IMR-90 (cell line): Measurements from ENCODE around the gene HCK. TPM values are rescaled to one million over a fixed set of nuclear protein-coding genes. Genes with fewer than 3 reads are reported as not detected.
"Not testable (repeated sequence)": the region's sequence is repeated elsewhere in the genome, so short reads cannot be mapped to it uniquely, and the experiment has no call there.

ENCODE experiments used
- ATAC-seq: fragments of 200-7000 bp; cut with Tn5 transposase; 2 replicates; pipeline ENCODE4 v1.9.1; 2020; ENCODE audit warnings: low read depth, mild to moderate bottlenecking, moderate library complexity
- BruUV-seq: library from RNA; stranded (reverse); fragments of 400-500 nt; replicated peaks from 2 replicates; lab custom pipeline; 2021; lab: Mats Ljungman, UMichigan
- CTCF ChIA-PET: fragments of 300-600 bp; formaldehyde crosslinking; extraction: SDS; loops from one replicate; lab custom pipeline; 2021; ENCODE audit warnings: antibody characterized with exemption; lab: Yijun Ruan, JAX
- POLR2A ChIA-PET: fragments of 300-600 bp; sonication (Branson Sonifier 250); formaldehyde crosslinking; loops from one replicate; lab custom pipeline; 2022; ENCODE audit warnings: antibody characterized with exemption; ENCODE audit not compliant: unreplicated experiment; lab: Charles Lee
- DNase-seq: peaks from one replicate; pipeline ENCODE4 v3.0.0; 2013
- H2AFZ ChIP-seq: replicated peaks from 2 replicates; pipeline ENCODE3; 2013; ENCODE audit warnings: low read length, mild to moderate bottlenecking; ENCODE audit not compliant: poor library complexity
- H2AK5ac ChIP-seq: 2 replicates; pipeline ENCODE4 v1.6.1; 2013; ENCODE audit warnings: low read depth, low read length, inconsistent platforms
- H2AK9ac ChIP-seq: replicated peaks from 2 replicates; pipeline ENCODE3; 2013; ENCODE audit warnings: mild to moderate bottlenecking, low read depth, low read length, moderate library complexity; ENCODE audit not compliant: poor library complexity
- H2BK120ac ChIP-seq: 2 replicates; pipeline ENCODE4 v1.6.1; 2013; ENCODE audit warnings: low read depth, low read length, inconsistent platforms
- H2BK15ac ChIP-seq: 3 replicates; pipeline ENCODE4 v1.6.1; 2013; ENCODE audit warnings: low read depth, low read length, inconsistent platforms
- H2BK20ac ChIP-seq: 2 replicates; pipeline ENCODE4 v1.6.1; 2013; ENCODE audit warnings: low read depth, mild to moderate bottlenecking, inconsistent platforms, low read length, moderate library complexity
- H2BK5ac ChIP-seq: 2 replicates; pipeline ENCODE4 v1.6.1; 2013; ENCODE audit warnings: mild to moderate bottlenecking, low read depth, low read length, inconsistent platforms; ENCODE audit not compliant: poor library complexity, severe bottlenecking
- H3K14ac ChIP-seq: replicated peaks from 2 replicates; pipeline ENCODE4 v1.6.1; 2013; ENCODE audit warnings: low read depth, low read length, inconsistent platforms
- H3K18ac ChIP-seq: 2 replicates; pipeline ENCODE4 v1.6.1; 2013; ENCODE audit warnings: low read depth, low read length, control low read depth
- H3K23ac ChIP-seq: 2 replicates; pipeline ENCODE4 v1.6.1; 2013; ENCODE audit warnings: low read depth, low read length, inconsistent platforms
- H3K27ac ChIP-seq: 2 replicates; pipeline ENCODE4 v1.5.1; 2013; ENCODE audit warnings: mild to moderate bottlenecking, control low read depth, low read length; ENCODE audit not compliant: insufficient read depth
- H3K27me3 ChIP-seq: 2 replicates; pipeline ENCODE4 v1.6.1; 2013; ENCODE audit warnings: low read length; ENCODE audit not compliant: control insufficient read depth, insufficient read depth
- H3K36me3 ChIP-seq: 2 replicates; pipeline ENCODE4 v1.6.1; 2013; ENCODE audit warnings: low read length, mixed read lengths; ENCODE audit not compliant: control insufficient read depth, insufficient read depth
- H3K4ac ChIP-seq: 2 replicates; pipeline ENCODE4 v1.6.1; 2013; ENCODE audit warnings: low read depth, low read length, inconsistent platforms
- H3K4me1 ChIP-seq: 2 replicates; pipeline ENCODE4 v1.6.1; 2013; ENCODE audit warnings: low read length, mixed read lengths; ENCODE audit not compliant: control insufficient read depth, insufficient read depth
- H3K4me2 ChIP-seq: 2 replicates; pipeline ENCODE4 v1.6.1; 2013; ENCODE audit warnings: low read depth, mild to moderate bottlenecking, control low read depth, low read length, moderate library complexity
- H3K4me3 ChIP-seq: 2 replicates; pipeline ENCODE4 v1.5.1; 2013; ENCODE audit warnings: low read depth, mild to moderate bottlenecking, control low read depth, low read length, moderate library complexity; ENCODE audit not compliant: insufficient read depth
- H3K56ac ChIP-seq: 2 replicates; pipeline ENCODE4 v1.6.1; 2013; ENCODE audit warnings: low read length, inconsistent platforms; ENCODE audit not compliant: insufficient read depth; ENCODE audit errors: extremely low read depth
- H3K79me1 ChIP-seq, 2 experiments: 2 replicates each; pipeline ENCODE4 v1.6.1; 2013; ENCODE audit warnings: low read length in 2 of 2, inconsistent platforms in 1 of 2, low read depth in 1 of 2
- H3K9ac ChIP-seq: 2 replicates; pipeline ENCODE4 v1.6.1; 2013; ENCODE audit warnings: low read depth, low read length, control low read depth
- H3K9me1 ChIP-seq: 2 replicates; pipeline ENCODE4 v1.6.1; 2013; ENCODE audit warnings: low read length, inconsistent platforms; ENCODE audit not compliant: insufficient read depth
- H3K9me3 ChIP-seq: 2 replicates; pipeline ENCODE4 v1.6.1; 2013; ENCODE audit warnings: low read length; ENCODE audit not compliant: control insufficient read depth, insufficient read depth
- H4K20me1 ChIP-seq: 2 replicates; pipeline ENCODE4 v1.6.1; 2013; ENCODE audit warnings: low read length, inconsistent platforms; ENCODE audit not compliant: insufficient read depth
- H4K5ac ChIP-seq: 2 replicates; pipeline ENCODE4 v1.6.1; 2013; ENCODE audit warnings: mild to moderate bottlenecking, low read depth, low read length, control low read depth
- H4K8ac ChIP-seq, 2 experiments: 2 replicates each; pipeline ENCODE4 v1.6.1; 2013; ENCODE audit warnings: low read depth in 2 of 2, low read length in 2 of 2, control low read depth in 1 of 2, inconsistent platforms in 1 of 2
- H4K91ac ChIP-seq: 2 replicates; pipeline ENCODE4 v1.6.1; 2013; ENCODE audit warnings: low read depth, low read length, inconsistent platforms; ENCODE audit not compliant: insufficient read depth
- MAFK ChIP-seq: IDR thresholded peaks from 2 replicates; pipeline ENCODE4 v1.6.1; 2012; ENCODE audit warnings: low read depth, low read length, improper control_type of control experiment
- POLR2A ChIP-seq: IDR thresholded peaks from 2 replicates; pipeline ENCODE4 v1.6.1; 2012; ENCODE audit warnings: mild to moderate bottlenecking, low read depth, low read length
- WGBS, 2 experiments: methylation state at CpG; one replicate each; pipeline versions ENCODE4 v1.1.5 to v1.1.7; 2013; ENCODE audit warnings: missing lambda C conversion rate in 2 of 2; ENCODE audit not compliant: insufficient read length in 1 of 2; ENCODE audit errors: extremely low coverage in 2 of 2; 5-methylcytosine and 5-hydroxymethylcytosine counted together
- dilution Hi-C: fragments of 300-500 bp; cut with HindIII; formaldehyde crosslinking; loops from one replicate; pipeline ENCODE4 v1.14.3; 2018; ENCODE audit warnings: low sequenced_read_pairs; ENCODE audit not compliant: unreplicated experiment
- in situ Hi-C: fragments of 300-500 bp; cut with MboI; formaldehyde crosslinking; loops from 3 replicates; pipeline ENCODE4 v1.14.3; 2019; ENCODE audit warnings: low sequenced_read_pairs, inconsistent platforms, mixed read lengths
- intact Hi-C: fragments of 100-400 bp; cut with micrococcal nuclease; formaldehyde crosslinking; loops from 2 replicates; pipeline ENCODE4 v1.10.0; 2022
- polyA plus RNA-seq, 3 experiments: library from polyadenylated mRNA; depleted of rRNA; stranded (reverse); fragments of >200 nt; gene quantifications; 2 replicates each; pipeline ENCODE4 v1.2.3, GENCODE V29; 2012; ENCODE audit warnings: low replicate concordance in 1 of 3
- total RNA-seq: library from RNA; depleted of rRNA; stranded (reverse); fragments of >200 nt; gene quantifications from 2 replicates; pipeline ENCODE4 v1.2.3, GENCODE V29; 2012

The HCK gene
- total and polyA plus RNA-seq, 2 of the 4 experiments (the other 2 are of a cell fraction): not detected

DNA sequence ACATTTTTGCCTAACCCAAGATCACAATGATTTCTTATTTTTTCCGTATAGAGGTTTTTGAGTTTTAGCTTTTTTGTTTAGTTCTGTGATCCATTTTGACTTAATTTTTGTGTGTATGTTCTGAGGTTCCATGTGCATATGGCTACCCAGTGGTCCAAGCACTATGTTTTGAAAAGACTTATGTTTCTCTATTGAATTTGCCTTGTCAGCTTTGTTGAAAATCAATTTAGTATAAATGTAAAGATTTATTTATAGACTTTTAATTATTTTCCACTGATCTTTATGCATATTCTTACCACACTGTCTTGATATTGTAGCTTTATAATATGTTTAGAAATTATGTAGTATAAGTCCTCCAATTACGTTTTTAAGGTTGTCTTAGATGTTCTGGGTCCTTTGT, 67.7 kb downstream of the HCK start:
- H2BK120ac ChIP-seq: no peak overlapping the region
- peaks cover 16 to 55% of the 10 kb centered on the region in 2 experiments for H3K79me1 ChIP-seq
- H2AK9ac ChIP-seq: no peak overlapping the region
- H3K9ac ChIP-seq: no peak overlapping the region
- H4K5ac ChIP-seq: no peak overlapping the region
- no peak overlapping the region for H3K4me3 ChIP-seq
- no peak overlapping the region for H3K14ac ChIP-seq
- no peaks in the 10 kb centered on the region; the same call in 1 of the 2 replicates for H3K4me1 ChIP-seq
- TF ChIP-seq MAFK (peak; percentile 53), POLR2A (no peak)
- H4K8ac ChIP-seq: no peak overlapping the region
- H3K36me3 ChIP-seq: peaks cover 6% of the 10 kb centered on the region
- POLR2A ChIA-PET: no interaction called here
- H4K20me1 ChIP-seq: peaks cover 49% of the 10 kb centered on the region
- no peak overlapping the region for H2AK5ac ChIP-seq
- no peak overlapping the region for H3K4ac ChIP-seq
- H3K4me2 ChIP-seq: no peak overlapping the region
- H2BK5ac ChIP-seq: no peak overlapping the region
- H4K91ac ChIP-seq: no peak overlapping the region
- H3K9me1 ChIP-seq: peaks cover 2% of the 10 kb centered on the region; the same call in 1 of the 2 replicates
- no peak overlapping the region for H3K27ac ChIP-seq
- H3K23ac ChIP-seq: no peak overlapping the region
- no peak overlapping the region for H3K18ac ChIP-seq
- intact Hi-C loops (no loop called here), in situ Hi-C loops (no loop called here), dilution Hi-C loops (no loop called here)
- DNase-seq: no peak
- no peak overlapping the region for H2AFZ ChIP-seq
- CTCF ChIA-PET: interaction anchor here (1.9 kb wide), 1 partner anchor 14 kb away, joined by 9 read pairs; no protein-coding TSS in a partner anchor
- no peaks in the 10 kb centered on the region for H3K9me3 ChIP-seq
- H3K56ac ChIP-seq: no peak overlapping the region
- WGBS, 2 experiments: no CpG with 5 or more reads among the region's 2 CpGs
- BruUV-seq: no TSS peak
- H2BK20ac ChIP-seq: no peak overlapping the region
- no peak for ATAC-seq
- H2BK15ac ChIP-seq: no peak overlapping the region
- H3K27me3 ChIP-seq: no peaks in the 10 kb centered on the region

DNA sequence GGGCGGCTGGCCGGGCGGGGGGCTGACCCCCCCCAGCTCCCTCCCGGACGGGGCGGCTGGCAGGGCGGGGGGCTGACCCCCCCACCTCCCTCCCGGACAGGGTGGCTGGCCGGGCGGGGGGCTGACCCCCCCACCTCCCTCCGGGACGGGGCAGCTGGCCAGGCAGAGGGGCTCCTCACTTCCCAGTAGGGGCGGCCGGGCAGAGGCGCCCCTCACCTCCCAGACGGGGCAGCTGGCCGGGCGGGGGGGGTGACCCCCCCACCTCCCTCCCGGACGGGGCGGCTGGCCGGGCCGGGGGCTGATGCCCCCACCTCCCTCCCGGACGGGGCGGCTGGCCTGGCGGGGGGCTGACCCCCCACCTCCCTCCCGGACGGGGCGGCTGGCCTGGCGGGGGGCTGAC, 69.9 kb downstream of the HCK start:
- H2BK20ac ChIP-seq, H2AFZ ChIP-seq, H4K8ac ChIP-seq, intact Hi-C loops, H2AK9ac ChIP-seq, H3K4me3 ChIP-seq, H3K14ac ChIP-seq, H3K27me3 ChIP-seq, BruUV-seq, H3K9me1 ChIP-seq, dilution Hi-C loops, H3K4me1 ChIP-seq, H2AK5ac ChIP-seq, in situ Hi-C loops, H3K4me2 ChIP-seq, ATAC-seq, H3K9ac ChIP-seq, H3K36me3 ChIP-seq, POLR2A ChIA-PET, H4K91ac ChIP-seq, H3K18ac ChIP-seq, H3K27ac ChIP-seq, H3K4ac ChIP-seq, H3K9me3 ChIP-seq, H2BK120ac ChIP-seq, H3K56ac ChIP-seq, H4K5ac ChIP-seq, H2BK5ac ChIP-seq, H2BK15ac ChIP-seq, CTCF ChIA-PET, DNase-seq, H3K23ac ChIP-seq: not testable (repeated sequence)
- peaks cover 17 to 53% of the 10 kb centered on the region in 2 experiments for H3K79me1 ChIP-seq
- WGBS, 2 experiments: no CpG with 5 or more reads among the region's 31 CpGs
- peaks cover 46% of the 10 kb centered on the region for H4K20me1 ChIP-seq
